ENCODE results near the gene CT55. TPM values are rescaled to one million over a fixed set of nuclear protein-coding genes. Genes with fewer than 3 reads are reported as not detected.
"Not testable (repeated sequence)": the region's sequence is repeated elsewhere in the genome, so short reads cannot be mapped to it uniquely, and the experiment has no call there.

Gene CT55
- total RNA-seq (ENCODE audit: low replicate concordance): not detected in 2 replicates

GRCh38 chrX:135170877-135171519 lies at the start of gene CT55:
Gene CT55, minus strand, starts transcription at chrX:135171398. Its CDS starts 227 bp downstream, at chrX:135171171.
- DNase-seq (ENCODE audit: low spot score): no peak
- Histone ChIP-seq H3K4me1 (no peaks in the 10 kb centered on the region), H3K79me2 (ENCODE audit: low read depth) (no peaks in the 10 kb centered on the region), H3K9ac (no peak within 1 kb of the TSS), H3K9me3 (ENCODE audit: low read depth) (no peaks in the 10 kb centered on the region), H3K4me3 (no peak within 1 kb of the TSS), H4K20me1 (ENCODE audit: low read depth) (no peaks in the 10 kb centered on the region), H2AFZ (replicated peaks) (no peak within 1 kb of the TSS), H3K4me2 (no peak within 1 kb of the TSS), H3K36me3 (no peaks in the 10 kb centered on the region), H3K27me3 (no peaks in the 10 kb centered on the region), H3F3A (ENCODE audit: low read depth) (no peaks in the 10 kb centered on the region), H3K27ac (no peak within 1 kb of the TSS)
- Mint-ChIP-seq H3K27me3 (ENCODE audit: insufficient read depth, low read depth) (no peaks in the 10 kb centered on the region), H3K9me3 (no peaks in the 10 kb centered on the region), H3K4me1 (no peaks in the 10 kb centered on the region), H3K36me3 (no peaks in the 10 kb centered on the region), H3K4me3 (no peak within 1 kb of the TSS), H3K27ac (no peak within 1 kb of the TSS)
- no peak for TF ChIP-seq EZH2 (IDR thresholded peaks at IDR 0.05)
- TF ChIP-seq CTCF (IDR thresholded peaks at IDR 0.05): no peak
- TF ChIP-seq EZH2phosphoT487 (IDR thresholded peaks at IDR 0.05): no peak

GRCh38 chrX:135213200-135213844 lies 42.1 kb upstream of the CT55 start:
- H3K4me1 ChIP-seq: no peaks in the 10 kb centered on the region
- no peaks in the 10 kb centered on the region for H3K36me3 Mint-ChIP-seq
- H3K79me2 ChIP-seq (ENCODE audit: low read depth): no peaks in the 10 kb centered on the region
- TF ChIP-seq EZH2 (IDR thresholded peaks at IDR 0.05) (no peak), CTCF (IDR thresholded peaks at IDR 0.05) (no peak), EZH2phosphoT487 (IDR thresholded peaks at IDR 0.05) (no peak)
- H3K9me3 Mint-ChIP-seq: no peaks in the 10 kb centered on the region
- no peak overlapping the region for H3K27ac Mint-ChIP-seq
- no peak overlapping the region for H2AFZ ChIP-seq (replicated peaks)
- no peaks in the 10 kb centered on the region for H3K36me3 ChIP-seq
- H3K4me1 Mint-ChIP-seq: no peaks in the 10 kb centered on the region
- H3F3A ChIP-seq (ENCODE audit: low read depth): no peaks in the 10 kb centered on the region
- no peak overlapping the region for H3K9ac ChIP-seq
- H3K4me2 ChIP-seq: no peak overlapping the region
- no peaks in the 10 kb centered on the region for H4K20me1 ChIP-seq (ENCODE audit: low read depth)
- H3K27me3 ChIP-seq: no peaks in the 10 kb centered on the region
- no peak for DNase-seq (ENCODE audit: low spot score)
- no peak overlapping the region for H3K4me3 Mint-ChIP-seq
- H3K27ac ChIP-seq: no peak overlapping the region
- peaks cover 2% of the 10 kb centered on the region for H3K27me3 Mint-ChIP-seq (ENCODE audit: insufficient read depth, low read depth)
- H3K9me3 ChIP-seq (ENCODE audit: low read depth): no peaks in the 10 kb centered on the region
- H3K4me3 ChIP-seq: no peak overlapping the region

GRCh38 chrX:135206427-135206826 lies 35.2 kb upstream of the CT55 start:
- H3K36me3 ChIP-seq; H3K27me3 ChIP-seq; DNase-seq (ENCODE audit: low spot score); H4K20me1 ChIP-seq (ENCODE audit: low read depth); H3K4me1 Mint-ChIP-seq; H3K79me2 ChIP-seq (ENCODE audit: low read depth); H3F3A ChIP-seq (ENCODE audit: low read depth); H3K4me2 ChIP-seq; H3K4me1 ChIP-seq; H3K36me3 Mint-ChIP-seq; H3K9me3 ChIP-seq (ENCODE audit: low read depth); H3K9ac ChIP-seq; H3K4me3 Mint-ChIP-seq; H3K4me3 ChIP-seq; H3K9me3 Mint-ChIP-seq; H3K27ac ChIP-seq; H2AFZ ChIP-seq (replicated peaks); H3K27ac Mint-ChIP-seq; H3K27me3 Mint-ChIP-seq (ENCODE audit: insufficient read depth, low read depth): not testable (repeated sequence)
- peak; percentile 54 for TF ChIP-seq CTCF (IDR thresholded peaks at IDR 0.05)

Measured in neural progenitor cell (in vitro differentiated cells).